ENCODE measurements around the gene PLS1.

The PLS1 gene

GRCh38 chr3:142574665-142575064, 21.5 kb upstream of the PLS1 start:
- no peak overlapping the region for H3K9ac ChIP-seq (ENCODE audit: low read length)
- peaks cover 42% of the 10 kb centered on the region for H3K4me1 ChIP-seq (ENCODE audit: insufficient read depth, low read length, severe bottlenecking)
- H3K79me2 ChIP-seq (ENCODE audit: insufficient read depth, low read length): peaks cover 68% of the 10 kb centered on the region
- H3K36me3 ChIP-seq (ENCODE audit: insufficient read depth, low read length): peaks cover 40% of the 10 kb centered on the region
- H3K4me3 ChIP-seq (ENCODE audit: low read depth, low read length, poor library complexity, severe bottlenecking): no peak overlapping the region
- H3K9me3 ChIP-seq (ENCODE audit: low read length): no peaks in the 10 kb centered on the region; the same call in 1 of the 2 replicates
- no peaks in the 10 kb centered on the region for H4K20me1 ChIP-seq (ENCODE audit: insufficient read depth, low read length)
- H3F3A ChIP-seq (ENCODE audit: insufficient read depth, low read length): no peaks in the 10 kb centered on the region
- H2AFZ ChIP-seq (ENCODE audit: low read length): no peak overlapping the region
- no peak for TF ChIP-seq CTCF (IDR thresholded peaks at IDR 0.05; ENCODE audit: low read length)
- no peak for TF ChIP-seq EZH2 (IDR thresholded peaks at IDR 0.05; ENCODE audit: borderline replicate concordance, low read length)
- H3K9me2 ChIP-seq (ENCODE audit: low read depth, low read length): no peaks in the 10 kb centered on the region
- no peak overlapping the region for H3K27ac ChIP-seq (ENCODE audit: low read depth, low read length, poor library complexity, severe bottlenecking)
- no peaks in the 10 kb centered on the region for H3K27me3 ChIP-seq (ENCODE audit: insufficient read depth, low read length)
- no peak overlapping the region; the same call in 1 of the 2 replicates for H3K4me2 ChIP-seq (ENCODE audit: low read length)

GRCh38 chr3:142576792-142577191, 19.4 kb upstream of the PLS1 start:
- Histone ChIP-seq H3K36me3 (ENCODE audit: insufficient read depth, low read length) (peaks cover 27% of the 10 kb centered on the region), H3K9me3 (ENCODE audit: low read length) (no peaks in the 10 kb centered on the region), H3K9ac (ENCODE audit: low read length) (peak overlapping the region; percentile 85), H3K79me2 (ENCODE audit: insufficient read depth, low read length) (peaks cover 62% of the 10 kb centered on the region), H3K27ac (ENCODE audit: low read depth, low read length, poor library complexity, severe bottlenecking) (no peak overlapping the region), H3K4me1 (ENCODE audit: insufficient read depth, low read length, severe bottlenecking) (peaks cover 43% of the 10 kb centered on the region), H3F3A (ENCODE audit: insufficient read depth, low read length) (no peaks in the 10 kb centered on the region), H3K4me3 (ENCODE audit: low read depth, low read length, poor library complexity, severe bottlenecking) (peak overlapping the region; percentile 80), H4K20me1 (ENCODE audit: insufficient read depth, low read length) (no peaks in the 10 kb centered on the region), H3K4me2 (ENCODE audit: low read length) (peak overlapping the region; percentile 82), H3K27me3 (ENCODE audit: insufficient read depth, low read length) (no peaks in the 10 kb centered on the region), H3K9me2 (ENCODE audit: low read depth, low read length) (no peaks in the 10 kb centered on the region), H2AFZ (ENCODE audit: low read length) (no peak overlapping the region)
- TF ChIP-seq EZH2 (IDR thresholded peaks at IDR 0.05; ENCODE audit: borderline replicate concordance, low read length) (no peak), CTCF (IDR thresholded peaks at IDR 0.05; ENCODE audit: low read length) (no peak)

- H2AFZ ChIP-seq (ENCODE audit: low read length): no peak overlapping the region
- peak overlapping the region; percentile 80 for H3K4me3 ChIP-seq (ENCODE audit: low read depth, low read length, poor library complexity, severe bottlenecking)
- H3K4me1 ChIP-seq (ENCODE audit: insufficient read depth, low read length, severe bottlenecking): peaks cover 43% of the 10 kb centered on the region
- peak overlapping the region; percentile 82 for H3K4me2 ChIP-seq (ENCODE audit: low read length)
- peaks cover 21% of the 10 kb centered on the region for H3K36me3 ChIP-seq (ENCODE audit: insufficient read depth, low read length)
- no peaks in the 10 kb centered on the region for H3F3A ChIP-seq (ENCODE audit: insufficient read depth, low read length)
- no peaks in the 10 kb centered on the region for H3K9me2 ChIP-seq (ENCODE audit: low read depth, low read length)
- no peaks in the 10 kb centered on the region for H3K9me3 ChIP-seq (ENCODE audit: low read length)
- peak overlapping the region; percentile 85 for H3K9ac ChIP-seq (ENCODE audit: low read length)
- no peak for TF ChIP-seq CTCF (IDR thresholded peaks at IDR 0.05; ENCODE audit: low read length)
- no peak for TF ChIP-seq EZH2 (IDR thresholded peaks at IDR 0.05; ENCODE audit: borderline replicate concordance, low read length)
- H3K27ac ChIP-seq (ENCODE audit: low read depth, low read length, poor library complexity, severe bottlenecking): peak overlapping the region; percentile 72
- no peaks in the 10 kb centered on the region for H4K20me1 ChIP-seq (ENCODE audit: insufficient read depth, low read length)
- peaks cover 56% of the 10 kb centered on the region for H3K79me2 ChIP-seq (ENCODE audit: insufficient read depth, low read length)
- no peaks in the 10 kb centered on the region for H3K27me3 ChIP-seq (ENCODE audit: insufficient read depth, low read length)
Observed at GRCh38 chr3:142577696-142578328, 18.4 kb upstream of the PLS1 start.
